ENCODE results near the gene CDKL2.
A peak's percentile ranks its signal among the peaks of the same experiment; 100 is the strongest.

DNA sequence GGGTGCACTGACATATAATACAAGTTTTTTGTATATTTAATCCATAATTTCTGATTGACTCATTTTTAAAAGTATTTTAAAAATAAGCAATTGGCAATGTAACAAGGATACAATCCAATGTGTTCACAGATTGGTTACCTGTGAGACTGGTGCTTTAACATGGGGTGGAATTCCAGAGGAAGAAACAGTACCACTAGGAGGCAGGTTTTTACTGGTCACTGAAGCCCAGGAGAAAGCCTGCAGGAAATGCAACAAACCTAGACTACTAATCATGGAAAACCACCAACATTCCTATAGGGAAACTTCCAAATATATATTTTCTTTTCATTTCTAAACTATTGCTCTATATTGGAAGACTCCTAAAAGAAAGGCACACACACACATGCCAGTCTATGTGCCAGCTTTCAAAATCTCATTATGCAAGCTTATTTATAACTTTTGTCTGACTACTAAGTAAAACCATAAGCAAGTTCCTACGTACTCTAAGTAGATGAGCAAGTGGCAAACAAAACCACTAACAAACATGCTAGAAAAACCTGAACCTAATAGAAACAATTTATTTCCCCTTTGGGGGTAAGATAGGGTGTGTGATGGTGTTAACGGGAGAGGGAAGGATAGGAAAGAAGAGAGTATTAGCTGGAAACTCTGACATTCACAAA is 23.6 kb upstream of the CDKL2 start:
- TF ChIP-seq, protein P1, sequence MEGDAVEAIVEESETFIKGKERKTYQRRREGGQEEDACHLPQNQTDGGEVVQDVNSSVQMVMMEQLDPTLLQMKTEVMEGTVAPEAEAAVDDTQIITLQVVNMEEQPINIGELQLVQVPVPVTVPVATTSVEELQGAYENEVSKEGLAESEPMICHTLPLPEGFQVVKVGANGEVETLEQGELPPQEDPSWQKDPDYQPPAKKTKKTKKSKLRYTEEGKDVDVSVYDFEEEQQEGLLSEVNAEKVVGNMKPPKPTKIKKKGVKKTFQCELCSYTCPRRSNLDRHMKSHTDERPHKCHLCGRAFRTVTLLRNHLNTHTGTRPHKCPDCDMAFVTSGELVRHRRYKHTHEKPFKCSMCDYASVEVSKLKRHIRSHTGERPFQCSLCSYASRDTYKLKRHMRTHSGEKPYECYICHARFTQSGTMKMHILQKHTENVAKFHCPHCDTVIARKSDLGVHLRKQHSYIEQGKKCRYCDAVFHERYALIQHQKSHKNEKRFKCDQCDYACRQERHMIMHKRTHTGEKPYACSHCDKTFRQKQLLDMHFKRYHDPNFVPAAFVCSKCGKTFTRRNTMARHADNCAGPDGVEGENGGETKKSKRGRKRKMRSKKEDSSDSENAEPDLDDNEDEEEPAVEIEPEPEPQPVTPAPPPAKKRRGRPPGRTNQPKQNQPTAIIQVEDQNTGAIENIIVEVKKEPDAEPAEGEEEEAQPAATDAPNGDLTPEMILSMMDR (IDR thresholded peaks at IDR 0.05), result peak in 2 of 4 experiments; percentile 21 to 40
- no peak for TF ChIP-seq POLR2A (IDR thresholded peaks at IDR 0.05)
- no peak for TF ChIP-seq POLR2AphosphoS5 (IDR thresholded peaks at IDR 0.05)

Data from prostate gland (tissue), 2 donors.